ENCODE measurements around the gene HOXD13. TPM values are rescaled to one million over a fixed set of nuclear protein-coding genes. Genes with fewer than 3 reads are reported as not detected.

Gene HOXD13
- total and polyA plus RNA-seq, 2 donors (not counting 3 experiments of a cell fraction or from before 2014, with no cell fraction given), result not detected

- Histone ChIP-seq H3K9ac (replicated peaks; ENCODE audit: extremely low read depth, insufficient read depth, low read length) (no peak overlapping the region), H3K79me2 (ENCODE audit: control insufficient read depth, insufficient read depth, low read length) (no peaks in the 10 kb centered on the region), H4K20me1 (replicated peaks; ENCODE audit: control insufficient read depth, extremely low read depth, insufficient read depth, low read length) (no peaks in the 10 kb centered on the region), H3K4me2 (ENCODE audit: insufficient read depth, low read length) (no peak overlapping the region), H3K27ac (ENCODE audit: insufficient read depth, low read depth, low read length) (no peak overlapping the region), H2AFZ (ENCODE audit: low read depth, low read length) (no peak overlapping the region), H3K9me3 (replicated peaks; ENCODE audit: control insufficient read depth, insufficient read depth, low read length) (no peaks in the 10 kb centered on the region), H3K4me1 (ENCODE audit: control insufficient read depth, extremely low read depth, insufficient read depth, low read length) (peaks cover 4% of the 10 kb centered on the region), H3K4me3 (replicated peaks in 1 of 3; ENCODE audit: insufficient read depth in 1 of 3, low read depth in 1 of 3, low read length in 3 of 3) (no peak overlapping the region), H3K36me3 (ENCODE audit: control insufficient read depth in 2 of 2, extremely low read depth in 1 of 2, insufficient read depth in 2 of 2, low read length in 2 of 2) (no peaks in the 10 kb centered on the region), H3K27me3 (ENCODE audit: control insufficient read depth in 2 of 2, insufficient read depth in 2 of 2, low read length in 2 of 2) (peaks cover 82 to 98% of the 10 kb centered on the region in 2 experiments), H3K9me1 (replicated peaks; ENCODE audit: control insufficient read depth, extremely low read depth, insufficient read depth, low read length) (no peaks in the 10 kb centered on the region)
- DNase-seq (ENCODE audit: low read depth, low spot score), result no peak
- POLR2A ChIA-PET, result no interaction called here
- intact Hi-C loops (cut with micrococcal nuclease) (no loop called here), dilution Hi-C loops (cut with MboI; ENCODE audit: extremely low pct_ligation_motif_present, low sequenced_read_pairs) (no loop called here)
- no TSS peak for BruUV-seq (replicated peaks)
- CTCF ChIA-PET, result interaction anchor here (0.9 to 4.3 kb wide), 11 partner anchors 9 to 1036 kb away, joined by 3 to 24 read pairs (median 15); partner anchors contain the start of gene HOXD9
- FAIRE-seq, result no peak
- TF ChIP-seq EZH2 (IDR thresholded peaks at IDR 0.05; ENCODE audit: borderline replicate concordance, low read depth, low read length, severe bottlenecking) (peak; percentile 98), POLR2A (IDR thresholded peaks at IDR 0.05; ENCODE audit: low read depth, low read length) (no peak)
Observed at GRCh38 chr2:176112375-176113302, 20.1 kb downstream of the HOXD13 start.

GRCh38 chr2:176114120-176114929 lies 21.8 kb downstream of the HOXD13 start:
- Histone ChIP-seq H3K36me3 (ENCODE audit: control insufficient read depth in 2 of 2, extremely low read depth in 1 of 2, insufficient read depth in 2 of 2, low read length in 2 of 2) (no peaks in the 10 kb centered on the region), H3K9me1 (replicated peaks; ENCODE audit: control insufficient read depth, extremely low read depth, insufficient read depth, low read length) (no peaks in the 10 kb centered on the region), H3K9ac (replicated peaks; ENCODE audit: extremely low read depth, insufficient read depth, low read length) (no peak overlapping the region), H3K4me1 (ENCODE audit: control insufficient read depth, extremely low read depth, insufficient read depth, low read length) (peaks cover 4% of the 10 kb centered on the region), H3K79me2 (ENCODE audit: control insufficient read depth, insufficient read depth, low read length) (no peaks in the 10 kb centered on the region), H3K4me3 (replicated peaks in 1 of 3; ENCODE audit: insufficient read depth in 1 of 3, low read depth in 1 of 3, low read length in 3 of 3) (no peak overlapping the region), H3K4me2 (ENCODE audit: insufficient read depth, low read length) (no peak overlapping the region), H3K27ac (ENCODE audit: insufficient read depth, low read depth, low read length) (no peak overlapping the region), H3K9me3 (replicated peaks; ENCODE audit: control insufficient read depth, insufficient read depth, low read length) (no peaks in the 10 kb centered on the region), H2AFZ (ENCODE audit: low read depth, low read length) (no peak overlapping the region), H3K27me3 (ENCODE audit: control insufficient read depth in 2 of 2, insufficient read depth in 2 of 2, low read length in 2 of 2) (peaks cover 86 to 98% of the 10 kb centered on the region in 2 experiments), H4K20me1 (replicated peaks; ENCODE audit: control insufficient read depth, extremely low read depth, insufficient read depth, low read length) (no peaks in the 10 kb centered on the region)
- ChIA-PET POLR2A (no interaction called here), CTCF (interaction anchor here (0.8 to 4.3 kb wide), 9 partner anchors 8 to 1048 kb away, joined by 4 to 22 read pairs (median 5); partner anchors contain the start of gene HOXD9)
- FAIRE-seq, result no peak
- intact Hi-C loops (cut with micrococcal nuclease), result no loop called here
- TF ChIP-seq EZH2 (IDR thresholded peaks at IDR 0.05; ENCODE audit: borderline replicate concordance, low read depth, low read length, severe bottlenecking) (peak; percentile 62), CTCF (IDR thresholded peaks at IDR 0.05; ENCODE audit: extremely low read depth in 1 of 2, insufficient read depth in 1 of 2, low read depth in 1 of 2, low read length in 2 of 2) (no peak)
- no TSS peak for BruUV-seq (replicated peaks)
- DNase-seq (ENCODE audit: low read depth, low spot score), result no peak
- dilution Hi-C loops (cut with MboI; ENCODE audit: extremely low pct_ligation_motif_present, low sequenced_read_pairs), result no loop called here
